ENCODE measurements around the gene C19orf53. TPM values are rescaled to one million over a fixed set of nuclear protein-coding genes. Genes with fewer than 3 reads are reported as not detected.

C19orf53 gene
- total and polyA plus RNA-seq, 2 of the 13 experiments (the other 11 are each of a cell fraction or from before 2014, with no cell fraction given): 129 to 130 TPM

DNA sequence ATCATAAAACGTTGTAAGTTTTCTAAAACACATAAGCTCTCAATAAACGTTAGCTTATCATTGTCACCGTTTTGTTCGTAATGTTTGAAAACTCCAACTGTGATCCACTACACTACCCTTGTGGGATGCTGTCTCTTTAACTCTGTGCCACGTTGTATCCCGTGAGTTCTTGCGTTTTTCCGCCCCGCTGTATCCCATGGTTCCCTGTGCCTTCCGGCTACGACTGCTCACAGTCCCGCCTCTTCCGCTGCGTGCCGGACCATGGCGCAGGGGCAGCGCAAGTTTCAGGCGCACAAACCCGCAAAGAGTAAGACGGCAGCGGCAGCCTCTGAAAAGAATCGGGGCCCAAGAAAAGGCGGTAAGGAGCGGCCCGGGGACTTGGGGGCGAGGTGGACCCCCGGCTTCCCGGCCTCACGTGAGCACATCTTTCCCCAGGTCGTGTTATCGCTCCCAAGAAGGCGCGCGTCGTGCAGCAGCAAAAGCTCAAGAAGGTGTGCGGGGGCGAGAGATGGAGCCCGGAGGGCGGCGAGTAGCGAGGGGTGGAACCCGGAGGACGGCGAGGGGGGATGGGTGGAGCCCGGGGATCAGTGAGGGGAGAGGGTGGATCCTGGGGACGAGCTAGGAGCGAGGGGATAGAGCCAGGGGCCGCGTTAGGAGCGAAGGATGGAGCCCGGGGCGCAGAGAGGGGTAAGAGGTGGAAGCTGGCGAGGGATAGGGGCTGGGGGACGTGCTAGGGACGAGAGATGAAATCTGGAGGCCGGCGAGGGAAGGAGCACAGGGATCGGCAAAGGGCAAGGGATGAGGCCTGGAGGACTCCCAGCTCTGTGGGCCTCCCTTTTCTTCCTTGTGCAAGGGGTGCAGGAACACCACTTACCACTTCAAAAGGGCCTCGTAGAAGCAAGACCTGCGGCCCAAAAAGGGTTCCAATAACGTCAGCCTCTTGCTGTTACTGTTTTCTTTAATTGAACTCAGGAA is at the start of gene C19orf53 (continued):
- TF ChIP-seq, protein P1, sequence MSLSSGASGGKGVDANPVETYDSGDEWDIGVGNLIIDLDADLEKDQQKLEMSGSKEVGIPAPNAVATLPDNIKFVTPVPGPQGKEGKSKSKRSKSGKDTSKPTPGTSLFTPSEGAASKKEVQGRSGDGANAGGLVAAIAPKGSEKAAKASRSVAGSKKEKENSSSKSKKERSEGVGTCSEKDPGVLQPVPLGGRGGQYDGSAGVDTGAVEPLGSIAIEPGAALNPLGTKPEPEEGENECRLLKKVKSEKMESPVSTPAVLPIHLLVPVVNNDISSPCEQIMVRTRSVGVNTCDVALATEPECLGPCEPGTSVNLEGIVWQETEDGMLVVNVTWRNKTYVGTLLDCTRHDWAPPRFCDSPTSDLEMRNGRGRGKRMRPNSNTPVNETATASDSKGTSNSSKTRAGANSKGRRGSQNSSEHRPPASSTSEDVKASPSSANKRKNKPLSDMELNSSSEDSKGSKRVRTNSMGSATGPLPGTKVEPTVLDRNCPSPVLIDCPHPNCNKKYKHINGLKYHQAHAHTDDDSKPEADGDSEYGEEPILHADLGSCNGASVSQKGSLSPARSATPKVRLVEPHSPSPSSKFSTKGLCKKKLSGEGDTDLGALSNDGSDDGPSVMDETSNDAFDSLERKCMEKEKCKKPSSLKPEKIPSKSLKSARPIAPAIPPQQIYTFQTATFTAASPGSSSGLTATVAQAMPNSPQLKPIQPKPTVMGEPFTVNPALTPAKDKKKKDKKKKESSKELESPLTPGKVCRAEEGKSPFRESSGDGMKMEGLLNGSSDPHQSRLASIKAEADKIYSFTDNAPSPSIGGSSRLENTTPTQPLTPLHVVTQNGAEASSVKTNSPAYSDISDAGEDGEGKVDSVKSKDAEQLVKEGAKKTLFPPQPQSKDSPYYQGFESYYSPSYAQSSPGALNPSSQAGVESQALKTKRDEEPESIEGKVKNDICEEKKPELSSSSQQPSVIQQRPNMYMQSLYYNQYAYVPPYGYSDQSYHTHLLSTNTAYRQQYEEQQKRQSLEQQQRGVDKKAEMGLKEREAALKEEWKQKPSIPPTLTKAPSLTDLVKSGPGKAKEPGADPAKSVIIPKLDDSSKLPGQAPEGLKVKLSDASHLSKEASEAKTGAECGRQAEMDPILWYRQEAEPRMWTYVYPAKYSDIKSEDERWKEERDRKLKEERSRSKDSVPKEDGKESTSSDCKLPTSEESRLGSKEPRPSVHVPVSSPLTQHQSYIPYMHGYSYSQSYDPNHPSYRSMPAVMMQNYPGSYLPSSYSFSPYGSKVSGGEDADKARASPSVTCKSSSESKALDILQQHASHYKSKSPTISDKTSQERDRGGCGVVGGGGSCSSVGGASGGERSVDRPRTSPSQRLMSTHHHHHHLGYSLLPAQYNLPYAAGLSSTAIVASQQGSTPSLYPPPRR (CRISPR knock-in tag; IDR thresholded peaks at IDR 0.05; ENCODE audit: borderline replicate concordance): peak; percentile 45; the same call in 1 of the 2 replicates
- peak; percentile 63; the same call in 1 of the 2 replicates for TF ChIP-seq SAFB2 (CRISPR knock-in tag; IDR thresholded peaks at IDR 0.05; ENCODE audit: borderline replicate concordance, low read depth)
- peak; percentile 86 for TF ChIP-seq TAF1 (CRISPR knock-in tag; IDR thresholded peaks at IDR 0.05)
- TF ChIP-seq, protein P2, sequence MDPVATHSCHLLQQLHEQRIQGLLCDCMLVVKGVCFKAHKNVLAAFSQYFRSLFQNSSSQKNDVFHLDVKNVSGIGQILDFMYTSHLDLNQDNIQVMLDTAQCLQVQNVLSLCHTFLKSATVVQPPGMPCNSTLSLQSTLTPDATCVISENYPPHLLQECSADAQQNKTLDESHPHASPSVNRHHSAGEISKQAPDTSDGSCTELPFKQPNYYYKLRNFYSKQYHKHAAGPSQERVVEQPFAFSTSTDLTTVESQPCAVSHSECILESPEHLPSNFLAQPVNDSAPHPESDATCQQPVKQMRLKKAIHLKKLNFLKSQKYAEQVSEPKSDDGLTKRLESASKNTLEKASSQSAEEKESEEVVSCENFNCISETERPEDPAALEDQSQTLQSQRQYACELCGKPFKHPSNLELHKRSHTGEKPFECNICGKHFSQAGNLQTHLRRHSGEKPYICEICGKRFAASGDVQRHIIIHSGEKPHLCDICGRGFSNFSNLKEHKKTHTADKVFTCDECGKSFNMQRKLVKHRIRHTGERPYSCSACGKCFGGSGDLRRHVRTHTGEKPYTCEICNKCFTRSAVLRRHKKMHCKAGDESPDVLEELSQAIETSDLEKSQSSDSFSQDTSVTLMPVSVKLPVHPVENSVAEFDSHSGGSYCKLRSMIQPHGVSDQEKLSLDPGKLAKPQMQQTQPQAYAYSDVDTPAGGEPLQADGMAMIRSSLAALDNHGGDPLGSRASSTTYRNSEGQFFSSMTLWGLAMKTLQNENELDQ (CRISPR knock-in tag; IDR thresholded peaks at IDR 0.05; ENCODE audit: borderline replicate concordance): peak; percentile 81; the same call in 1 of the 2 replicates
- TF ChIP-seq, protein P3, sequence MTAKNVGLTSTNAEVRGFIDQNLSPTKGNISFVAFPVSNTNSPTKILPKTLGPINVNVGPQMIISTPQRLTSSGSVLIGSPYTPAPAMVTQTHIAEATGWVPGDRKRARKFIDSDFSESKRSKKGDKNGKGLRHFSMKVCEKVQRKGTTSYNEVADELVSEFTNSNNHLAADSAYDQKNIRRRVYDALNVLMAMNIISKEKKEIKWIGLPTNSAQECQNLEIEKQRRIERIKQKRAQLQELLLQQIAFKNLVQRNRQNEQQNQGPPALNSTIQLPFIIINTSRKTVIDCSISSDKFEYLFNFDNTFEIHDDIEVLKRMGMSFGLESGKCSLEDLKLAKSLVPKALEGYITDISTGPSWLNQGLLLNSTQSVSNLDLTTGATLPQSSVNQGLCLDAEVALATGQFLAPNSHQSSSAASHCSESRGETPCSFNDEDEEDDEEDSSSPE (CRISPR knock-in tag; IDR thresholded peaks at IDR 0.05): peak; percentile 63; the same call in 1 of the 2 replicates
- TF ChIP-seq MYC (CRISPR knock-in tag; IDR thresholded peaks at IDR 0.05; ENCODE audit: borderline replicate concordance): peak; percentile 68; the same call in 1 of the 2 replicates
- no peak for TF ChIP-seq SMYD3 (CRISPR knock-in tag; IDR thresholded peaks at IDR 0.05)
- TF ChIP-seq ZNF792 (CRISPR knock-in tag; IDR thresholded peaks at IDR 0.05): peak; percentile 75; the same call in 1 of the 2 replicates
- TF ChIP-seq ZNF674 (CRISPR knock-in tag; IDR thresholded peaks at IDR 0.05; ENCODE audit: low read depth): no peak
- no peak for TF ChIP-seq REXO4 (CRISPR knock-in tag; IDR thresholded peaks at IDR 0.05; ENCODE audit: borderline replicate concordance)
- TF ChIP-seq KLF6 (CRISPR knock-in tag; IDR thresholded peaks at IDR 0.05): peak; percentile 76
- TF ChIP-seq, protein P4, sequence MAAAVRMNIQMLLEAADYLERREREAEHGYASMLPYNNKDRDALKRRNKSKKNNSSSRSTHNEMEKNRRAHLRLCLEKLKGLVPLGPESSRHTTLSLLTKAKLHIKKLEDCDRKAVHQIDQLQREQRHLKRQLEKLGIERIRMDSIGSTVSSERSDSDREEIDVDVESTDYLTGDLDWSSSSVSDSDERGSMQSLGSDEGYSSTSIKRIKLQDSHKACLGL (CRISPR knock-in tag; IDR thresholded peaks at IDR 0.05): peak; percentile 51; the same call in 1 of the 2 replicates
- TF ChIP-seq ZNF552 (CRISPR knock-in tag; IDR thresholded peaks at IDR 0.05; ENCODE audit: borderline replicate concordance): peak; percentile 34; the same call in 1 of the 2 replicates
- TF ChIP-seq, protein P5, sequence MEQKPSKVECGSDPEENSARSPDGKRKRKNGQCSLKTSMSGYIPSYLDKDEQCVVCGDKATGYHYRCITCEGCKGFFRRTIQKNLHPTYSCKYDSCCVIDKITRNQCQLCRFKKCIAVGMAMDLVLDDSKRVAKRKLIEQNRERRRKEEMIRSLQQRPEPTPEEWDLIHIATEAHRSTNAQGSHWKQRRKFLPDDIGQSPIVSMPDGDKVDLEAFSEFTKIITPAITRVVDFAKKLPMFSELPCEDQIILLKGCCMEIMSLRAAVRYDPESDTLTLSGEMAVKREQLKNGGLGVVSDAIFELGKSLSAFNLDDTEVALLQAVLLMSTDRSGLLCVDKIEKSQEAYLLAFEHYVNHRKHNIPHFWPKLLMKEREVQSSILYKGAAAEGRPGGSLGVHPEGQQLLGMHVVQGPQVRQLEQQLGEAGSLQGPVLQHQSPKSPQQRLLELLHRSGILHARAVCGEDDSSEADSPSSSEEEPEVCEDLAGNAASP (CRISPR knock-in tag; IDR thresholded peaks at IDR 0.05; ENCODE audit: borderline replicate concordance): peak; percentile 82; the same call in 1 of the 2 replicates
- TF ChIP-seq ZNF670 (CRISPR knock-in tag; IDR thresholded peaks at IDR 0.05; ENCODE audit: borderline replicate concordance): peak; percentile 78; the same call in 1 of the 2 replicates

Data from HepG2 (cell line).